Endodermal cell (in vitro differentiated cells): ENCODE data around the gene STC2. TPM values are rescaled to one million over a fixed set of nuclear protein-coding genes. Genes with fewer than 3 reads are reported as not detected.

Experiments used
- DNase-seq: peaks from one replicate; pipeline ENCODE4 v3.0.0-alpha.2; 2017
- H3K27ac ChIP-seq: 2 replicates; pipeline ENCODE4 v1.5.1; 2013; ENCODE audit warnings: mild to moderate bottlenecking, low read depth, low read length, moderate library complexity
- H3K27me3 ChIP-seq: 2 replicates; pipeline ENCODE4 v1.6.1; 2013; ENCODE audit warnings: mild to moderate bottlenecking, low read length, moderate library complexity; ENCODE audit not compliant: insufficient read depth, control insufficient read depth, poor library complexity, severe bottlenecking
- H3K36me3 ChIP-seq: 2 replicates; pipeline ENCODE4 v1.7.0; 2013; ENCODE audit warnings: mild to moderate bottlenecking, low read length, moderate library complexity; ENCODE audit not compliant: control insufficient read depth, insufficient read depth
- H3K4me1 ChIP-seq: one replicate; pipeline ENCODE4 v1.7.0; 2013; ENCODE audit warnings: low read length; ENCODE audit not compliant: control insufficient read depth, insufficient read depth
- H3K4me3 ChIP-seq: 2 replicates; pipeline ENCODE4 v1.5.1; 2013; ENCODE audit warnings: mild to moderate bottlenecking, low read length, moderate library complexity
- H3K9ac ChIP-seq: 2 replicates; pipeline ENCODE4 v1.6.1; 2013; ENCODE audit warnings: mild to moderate bottlenecking, low read length, moderate library complexity; ENCODE audit not compliant: poor library complexity, severe bottlenecking; ENCODE audit errors: extremely low read depth
- H3K9me3 ChIP-seq: 2 replicates; pipeline ENCODE4 v1.6.1; 2013; ENCODE audit warnings: mild to moderate bottlenecking, low read length, moderate library complexity; ENCODE audit not compliant: control insufficient read depth
- H3K27ac Mint-ChIP-seq: 2 replicates; pipeline ENCODE4 v1.8.0; 2020; ENCODE audit warnings: mixed read lengths
- H3K27me3 Mint-ChIP-seq: 2 replicates; pipeline ENCODE4 v1.8.0; 2021; ENCODE audit warnings: mild to moderate bottlenecking, mixed read lengths; ENCODE audit not compliant: insufficient read depth
- H3K36me3 Mint-ChIP-seq: 2 replicates; pipeline ENCODE4 v1.8.0; 2020; ENCODE audit warnings: low read depth, mixed read lengths
- H3K4me1 Mint-ChIP-seq: 2 replicates; pipeline ENCODE4 v1.8.0; 2020; ENCODE audit warnings: mixed read lengths
- H3K4me3 Mint-ChIP-seq: 2 replicates; pipeline ENCODE4 v1.8.0; 2020; ENCODE audit warnings: mild to moderate bottlenecking, moderate library complexity, mixed read lengths
- H3K9me3 Mint-ChIP-seq: 2 replicates; pipeline ENCODE4 v1.8.0; 2020; ENCODE audit warnings: mild to moderate bottlenecking, mixed read lengths
- WGBS, 2 experiments: methylation state at CpG; one replicate each; pipeline versions ENCODE4 v1.1.5 to v1.1.7; 2013; ENCODE audit warnings: missing lambda C conversion rate in 2 of 2, mixed read lengths in 1 of 2; ENCODE audit not compliant: insufficient coverage in 1 of 2, insufficient read length in 1 of 2; 5-methylcytosine and 5-hydroxymethylcytosine counted together
- total RNA-seq, 2 donors: library from RNA; stranded (reverse); fragmentation: NEBNext Ultra II Directional in 1 of 2; extraction: Animal tissue kit (Norgen Biotek cat#: 25700) in 1 of 2; gene quantifications; 2 replicates in 1 of 2; 3 replicates in 1 of 2; pipeline ENCODE4 v1.2.1, GENCODE V29; 2021
- TF ChIP-seq, protein P1 (sequence below): fragments of 200-600 bp; sonication (generic); conservative IDR thresholded peaks from 2 replicates; pipeline ENCODE4 v1.5.0; 2021; ENCODE audit warnings: antibody characterized with exemption, mild to moderate bottlenecking

The STC2 gene
- total RNA-seq, 2 donors from 2014 or later = 4.6 to 4.8 TPM

DNA sequence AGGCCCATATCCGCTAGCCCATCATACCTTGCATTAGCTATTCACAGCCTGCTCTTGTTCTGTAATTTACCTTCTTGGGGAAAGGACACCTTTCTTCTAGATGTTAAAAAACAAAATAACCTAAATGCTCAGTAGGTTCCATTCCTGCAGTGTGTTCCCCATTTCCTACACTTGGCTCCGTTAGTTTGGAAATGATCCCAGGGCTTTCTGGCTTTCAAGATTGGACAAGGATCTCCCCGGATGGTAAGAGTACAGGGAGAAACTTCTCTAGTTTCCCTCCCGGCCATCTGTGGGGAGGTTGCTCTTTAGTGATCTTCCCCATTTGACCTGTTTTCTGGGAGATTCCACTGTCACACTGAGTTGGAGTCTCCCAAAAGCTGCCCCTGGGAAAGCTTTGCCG lies 27.3 kb upstream of the STC2 start:
- 82 to 92% methylated on average over 4 to 5 of the region's 5 CpGs for WGBS, 2 experiments
- no peak for DNase-seq

DNA sequence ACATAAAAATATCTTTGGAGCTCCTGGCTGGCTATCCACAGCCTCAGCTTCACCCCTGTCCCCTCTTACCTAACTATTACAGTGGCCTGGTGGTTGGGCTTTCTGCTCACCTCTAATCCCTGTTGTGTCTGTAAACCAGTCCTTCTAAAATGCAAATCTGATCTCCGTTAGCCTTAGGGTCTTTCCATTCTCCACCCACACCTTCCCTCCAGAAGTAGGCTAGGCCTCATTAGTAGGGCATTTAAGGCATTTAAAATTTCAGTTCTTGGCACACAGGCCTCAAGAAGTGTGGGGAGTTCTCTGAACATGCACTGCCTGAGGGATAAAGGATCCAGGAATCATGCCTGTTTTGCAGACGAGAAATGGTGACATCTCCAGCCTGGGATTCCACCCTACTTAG lies 26.4 kb upstream of the STC2 start:
- H3K4me3 Mint-ChIP-seq = no peak overlapping the region
- no peak overlapping the region for H3K27ac Mint-ChIP-seq
- Histone ChIP-seq H3K27me3 (no peaks in the 10 kb centered on the region), H3K9me3 (no peaks in the 10 kb centered on the region), H3K4me1 (no peaks in the 10 kb centered on the region), H3K4me3 (no peak overlapping the region), H3K36me3 (no peaks in the 10 kb centered on the region), H3K9ac (no peak overlapping the region), H3K27ac (no peak overlapping the region)
- peaks cover 2% of the 10 kb centered on the region for H3K27me3 Mint-ChIP-seq
- no peak for DNase-seq
- 73 to 83% methylated on average over 2 of the region's 2 CpGs for WGBS, 2 experiments
- H3K36me3 Mint-ChIP-seq = no peaks in the 10 kb centered on the region
- no peaks in the 10 kb centered on the region for H3K9me3 Mint-ChIP-seq
- TF ChIP-seq, protein P1, sequence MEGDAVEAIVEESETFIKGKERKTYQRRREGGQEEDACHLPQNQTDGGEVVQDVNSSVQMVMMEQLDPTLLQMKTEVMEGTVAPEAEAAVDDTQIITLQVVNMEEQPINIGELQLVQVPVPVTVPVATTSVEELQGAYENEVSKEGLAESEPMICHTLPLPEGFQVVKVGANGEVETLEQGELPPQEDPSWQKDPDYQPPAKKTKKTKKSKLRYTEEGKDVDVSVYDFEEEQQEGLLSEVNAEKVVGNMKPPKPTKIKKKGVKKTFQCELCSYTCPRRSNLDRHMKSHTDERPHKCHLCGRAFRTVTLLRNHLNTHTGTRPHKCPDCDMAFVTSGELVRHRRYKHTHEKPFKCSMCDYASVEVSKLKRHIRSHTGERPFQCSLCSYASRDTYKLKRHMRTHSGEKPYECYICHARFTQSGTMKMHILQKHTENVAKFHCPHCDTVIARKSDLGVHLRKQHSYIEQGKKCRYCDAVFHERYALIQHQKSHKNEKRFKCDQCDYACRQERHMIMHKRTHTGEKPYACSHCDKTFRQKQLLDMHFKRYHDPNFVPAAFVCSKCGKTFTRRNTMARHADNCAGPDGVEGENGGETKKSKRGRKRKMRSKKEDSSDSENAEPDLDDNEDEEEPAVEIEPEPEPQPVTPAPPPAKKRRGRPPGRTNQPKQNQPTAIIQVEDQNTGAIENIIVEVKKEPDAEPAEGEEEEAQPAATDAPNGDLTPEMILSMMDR = no peak
- no peaks in the 10 kb centered on the region for H3K4me1 Mint-ChIP-seq

More for the DNA sequence above, 27.3 kb upstream of the STC2 start:
- Histone ChIP-seq H3K9ac (no peak overlapping the region), H3K9me3 (no peaks in the 10 kb centered on the region), H3K36me3 (no peaks in the 10 kb centered on the region), H3K27me3 (no peaks in the 10 kb centered on the region), H3K4me1 (no peaks in the 10 kb centered on the region), H3K27ac (no peak overlapping the region), H3K4me3 (no peak overlapping the region)
- H3K4me3 Mint-ChIP-seq = no peak overlapping the region
- H3K4me1 Mint-ChIP-seq = no peaks in the 10 kb centered on the region
- no peak overlapping the region for H3K27ac Mint-ChIP-seq
- H3K36me3 Mint-ChIP-seq = no peaks in the 10 kb centered on the region
- peaks cover 2% of the 10 kb centered on the region for H3K27me3 Mint-ChIP-seq
- TF ChIP-seq, protein P1 = no peak
- no peaks in the 10 kb centered on the region for H3K9me3 Mint-ChIP-seq

DNA sequence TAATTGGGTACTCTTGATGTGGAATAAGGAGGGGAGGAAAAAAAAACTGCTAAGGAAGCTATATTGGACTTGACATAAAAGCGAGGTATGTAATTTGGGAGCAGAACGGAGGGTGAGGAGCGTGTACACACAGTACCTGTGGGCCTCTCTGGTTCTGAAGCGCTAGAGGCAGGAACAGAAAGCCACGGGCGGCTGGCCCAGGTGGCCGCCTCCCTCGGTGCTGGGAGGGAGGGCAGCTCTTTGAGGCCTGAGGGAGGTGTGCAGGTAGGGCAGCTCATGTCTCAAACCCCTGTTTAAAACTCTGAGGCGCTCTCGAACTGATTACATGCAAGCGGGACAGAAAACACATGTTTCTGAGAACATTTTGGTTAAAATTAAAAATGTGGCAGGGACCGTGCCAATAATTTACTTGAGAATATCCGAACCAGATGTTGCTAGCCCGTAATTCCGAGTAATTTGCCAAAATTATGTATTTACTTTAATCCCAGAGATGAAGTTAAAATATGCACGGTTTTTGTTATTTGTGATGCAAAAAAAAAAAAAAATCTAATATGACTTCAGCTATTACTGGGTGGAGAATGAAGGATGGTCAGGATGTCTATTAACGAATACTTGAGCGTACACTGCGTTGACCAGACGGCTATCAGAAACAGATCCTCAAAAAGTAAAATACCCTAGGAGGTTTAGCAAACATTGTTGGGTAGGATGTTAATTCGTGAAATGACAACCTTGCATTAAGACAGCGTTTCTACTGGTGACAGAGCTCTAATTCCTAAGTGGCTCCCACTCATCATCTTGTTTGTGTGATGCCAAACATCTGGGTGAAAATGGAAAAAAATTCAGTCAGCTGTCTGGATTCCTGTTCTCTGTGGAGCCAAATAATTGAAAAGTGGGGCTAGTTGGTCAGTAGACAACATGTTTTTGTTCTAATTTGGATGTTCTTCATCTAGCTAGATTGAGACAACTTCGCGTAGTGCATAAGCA lies 24.4 kb upstream of the STC2 start:
- Histone ChIP-seq H3K36me3 (no peaks in the 10 kb centered on the region), H3K9ac (no peak overlapping the region), H3K4me1 (no peaks in the 10 kb centered on the region), H3K9me3 (no peaks in the 10 kb centered on the region), H3K27me3 (no peaks in the 10 kb centered on the region), H3K4me3 (no peak overlapping the region), H3K27ac (no peak overlapping the region)
- TF ChIP-seq, protein P1 = no peak
- Mint-ChIP-seq H3K9me3 (no peaks in the 10 kb centered on the region), H3K27me3 (no peaks in the 10 kb centered on the region), H3K4me3 (no peak overlapping the region), H3K36me3 (no peaks in the 10 kb centered on the region), H3K27ac (no peak overlapping the region), H3K4me1 (no peaks in the 10 kb centered on the region)
- WGBS, 2 experiments = 88 to 90% methylated on average over 15 to 24 of the region's 24 CpGs
- no peak for DNase-seq
